ENCODE measurements around the gene PTPRC. TPM values are rescaled to one million over a fixed set of nuclear protein-coding genes. Genes with fewer than 3 reads are reported as not detected.
A peak's percentile ranks its signal among the peaks of the same experiment; 100 is the strongest.

PTPRC gene
- total RNA-seq, 1 experiment from 2014 or later = not detected

DNA sequence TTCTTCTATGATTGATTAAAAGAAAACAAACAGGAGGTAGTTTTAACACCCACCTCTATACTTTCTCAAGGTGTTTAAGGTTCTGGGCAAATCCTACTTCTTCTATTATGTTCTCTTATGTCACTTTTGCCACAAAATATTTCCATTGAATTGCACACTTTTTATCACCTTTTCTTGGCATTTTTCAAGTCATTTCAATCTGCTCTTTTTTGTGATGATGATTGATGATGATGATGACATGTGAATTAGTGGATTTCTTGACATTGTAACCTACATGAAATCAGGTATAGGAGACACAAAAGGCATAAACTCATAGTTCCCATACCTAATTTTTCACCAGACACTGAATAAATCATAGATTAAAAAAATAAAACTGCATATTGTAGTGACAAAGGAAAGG lies 4.1 kb downstream of the PTPRC start:
- DNase-seq (ENCODE audit: low read depth) = no peak

DNA sequence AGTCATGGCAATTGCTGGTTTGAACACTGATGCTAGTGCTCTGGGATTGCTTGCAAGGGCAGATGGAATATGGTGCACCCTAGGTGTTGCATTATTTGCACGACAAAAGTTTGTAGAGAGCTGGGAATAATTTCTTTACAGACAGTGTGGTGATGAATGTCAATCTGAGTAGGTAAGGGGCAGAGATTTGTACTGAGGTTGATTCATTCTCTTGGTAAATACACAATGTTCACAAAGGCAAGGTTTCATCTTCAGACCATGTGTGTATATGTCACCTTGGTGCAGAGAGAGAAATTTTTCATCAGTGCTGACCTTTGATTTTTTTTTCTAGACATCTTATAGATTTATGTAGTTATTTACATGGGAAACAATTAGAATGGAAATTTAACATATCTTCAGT lies 5.0 kb downstream of the PTPRC start:
- DNase-seq (ENCODE audit: low read depth) = no peak

DNA sequence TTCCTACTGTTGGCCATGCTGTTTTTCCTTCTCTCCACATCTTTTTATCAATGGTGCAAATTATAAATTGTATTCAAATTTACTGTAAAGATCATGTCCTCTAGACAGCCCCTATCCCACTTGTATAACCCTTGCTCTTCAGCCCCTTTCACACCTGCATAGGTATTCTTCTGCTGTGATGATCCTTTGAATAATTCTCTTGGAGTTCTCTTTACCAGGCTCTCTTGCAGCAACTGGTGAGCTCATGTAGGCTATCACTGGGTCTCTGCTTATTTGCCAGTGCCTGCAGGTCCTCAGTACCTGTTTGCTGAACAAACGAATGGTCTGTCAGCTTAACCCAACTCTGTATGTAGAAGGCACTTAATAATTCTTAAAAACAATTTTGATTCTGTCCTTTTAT lies 8.2 kb downstream of the PTPRC start:
- no peak for DNase-seq (ENCODE audit: low read depth)

DNA sequence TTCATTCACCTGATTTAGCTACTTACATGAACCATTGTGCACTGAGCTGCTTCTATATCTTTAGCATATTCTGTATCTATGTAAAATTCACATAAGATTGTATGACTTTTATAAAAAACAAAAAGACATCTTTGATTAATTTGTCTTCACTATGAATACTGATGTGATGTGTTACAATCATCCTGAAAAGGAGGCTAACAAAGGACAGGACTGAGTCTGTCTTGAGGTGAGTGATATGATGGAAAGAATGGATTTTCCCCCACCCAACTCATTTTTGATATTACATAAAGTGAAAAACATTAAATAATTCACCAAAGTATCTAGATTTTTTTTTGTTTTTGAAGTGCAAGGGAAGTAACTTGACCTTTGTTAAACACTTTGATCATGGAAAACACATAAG lies 9.8 kb downstream of the PTPRC start:
- no peak for DNase-seq (ENCODE audit: low read depth)

DNA sequence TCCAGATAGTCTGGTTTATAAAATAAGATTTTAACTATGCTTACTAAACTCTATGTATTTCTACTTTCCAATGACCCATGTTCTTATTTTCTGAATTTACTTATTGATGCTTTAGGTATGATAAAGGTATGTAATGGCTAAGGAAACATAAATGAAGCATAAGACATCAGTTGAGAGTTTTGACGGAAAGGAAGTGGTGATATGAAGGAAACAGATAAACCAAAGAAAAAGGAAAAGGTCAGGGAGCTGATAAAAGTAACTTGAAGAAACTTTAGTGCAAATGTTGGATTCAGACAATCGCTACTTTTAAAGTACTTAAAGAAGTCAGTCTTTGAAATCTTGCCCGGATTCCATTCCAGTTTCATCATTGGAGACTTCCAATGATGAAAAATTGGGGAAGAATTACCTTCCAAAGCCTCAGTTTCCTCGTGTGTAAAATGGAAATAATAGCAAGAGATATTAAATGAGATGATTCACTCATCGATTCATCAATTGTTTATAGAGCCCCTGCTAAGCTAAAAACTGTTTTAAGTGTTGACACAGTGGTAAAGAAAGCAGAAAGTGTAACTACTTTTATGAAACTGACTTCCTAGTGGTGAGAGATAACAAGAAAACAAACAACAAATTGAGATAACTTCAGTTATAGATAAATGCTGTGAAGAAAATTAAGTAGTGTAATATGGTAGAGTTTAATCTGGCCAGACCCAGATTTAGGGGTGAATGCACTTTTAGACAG lies 10.6 kb downstream of the PTPRC start:
- DNase-seq (ENCODE audit: low read depth) = no peak

DNA sequence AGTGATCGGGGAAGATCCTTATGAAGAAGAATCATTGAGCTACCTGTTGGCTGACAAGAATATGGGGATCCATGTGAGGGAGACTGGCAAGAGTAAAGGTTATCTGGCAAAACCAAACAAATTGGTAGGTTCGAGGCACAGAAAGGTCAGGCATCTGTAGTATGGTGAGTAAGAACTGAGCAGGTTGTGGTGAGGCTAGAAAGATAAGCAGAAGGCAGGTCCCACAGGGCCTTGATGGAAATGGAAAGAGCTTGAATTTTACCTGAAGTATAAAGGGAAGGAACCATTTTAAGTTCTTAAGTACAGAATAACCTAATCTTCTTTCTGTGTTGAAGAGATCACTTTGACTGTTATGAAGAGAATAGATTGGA lies 11.1 kb downstream of the PTPRC start:
- DNase-seq (ENCODE audit: low read depth) = no peak

DNA sequence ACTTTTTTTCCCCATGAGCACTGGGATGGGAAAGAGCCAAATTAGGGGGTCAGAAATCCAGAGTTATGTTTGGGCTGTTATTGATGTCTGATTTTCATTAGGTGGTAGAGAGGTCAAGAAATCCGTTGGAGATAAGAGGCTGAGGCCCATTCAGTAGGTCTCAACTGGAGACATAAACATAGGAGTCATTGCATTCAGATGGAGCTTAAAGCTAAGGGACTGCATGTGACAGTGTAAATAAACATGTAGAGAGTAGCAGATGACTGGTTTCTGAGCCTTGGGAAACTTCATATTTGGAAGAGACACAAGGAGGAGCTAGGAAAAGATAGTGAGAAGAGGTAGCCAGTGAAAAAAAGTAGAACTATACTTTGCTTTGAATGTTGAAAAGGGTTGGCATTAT lies 11.7 kb downstream of the PTPRC start:
- no peak for DNase-seq (ENCODE audit: low read depth)

DNA sequence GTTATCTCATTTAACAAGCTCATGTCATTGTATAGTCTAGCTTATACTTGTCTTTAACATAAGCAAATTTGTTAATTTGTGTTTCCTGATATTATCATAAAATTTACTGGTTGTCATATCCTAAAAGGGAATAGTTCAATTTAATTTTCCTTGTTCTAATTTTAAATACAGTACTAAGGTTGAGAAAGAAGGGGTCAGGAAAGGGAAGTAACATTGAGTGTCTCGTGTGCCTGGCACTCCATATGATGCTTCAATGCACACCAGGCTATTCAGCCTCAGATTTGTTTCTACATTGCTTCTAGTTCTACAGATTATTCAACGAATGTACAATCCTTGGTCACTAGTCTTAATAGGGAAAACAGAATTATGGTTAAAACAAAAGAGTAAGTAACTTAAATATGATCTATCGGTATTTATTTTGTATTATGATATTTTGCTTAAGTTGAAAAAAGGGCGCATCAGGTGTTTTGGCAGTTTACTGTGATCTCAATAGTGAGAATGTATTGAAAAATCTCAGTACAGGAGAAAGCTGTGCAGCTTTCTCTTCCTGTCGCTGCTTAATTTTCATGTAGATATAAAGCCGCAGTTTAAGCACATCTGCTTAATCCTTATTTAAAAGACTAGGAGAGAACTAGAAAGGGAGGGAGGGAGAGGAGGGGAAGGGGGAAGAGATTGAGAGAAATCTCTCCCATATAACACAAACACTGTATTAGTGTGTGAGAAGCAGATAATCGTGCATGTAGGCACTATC lies 13.0 kb downstream of the PTPRC start:
- DNase-seq (ENCODE audit: low read depth) = no peak

DNA sequence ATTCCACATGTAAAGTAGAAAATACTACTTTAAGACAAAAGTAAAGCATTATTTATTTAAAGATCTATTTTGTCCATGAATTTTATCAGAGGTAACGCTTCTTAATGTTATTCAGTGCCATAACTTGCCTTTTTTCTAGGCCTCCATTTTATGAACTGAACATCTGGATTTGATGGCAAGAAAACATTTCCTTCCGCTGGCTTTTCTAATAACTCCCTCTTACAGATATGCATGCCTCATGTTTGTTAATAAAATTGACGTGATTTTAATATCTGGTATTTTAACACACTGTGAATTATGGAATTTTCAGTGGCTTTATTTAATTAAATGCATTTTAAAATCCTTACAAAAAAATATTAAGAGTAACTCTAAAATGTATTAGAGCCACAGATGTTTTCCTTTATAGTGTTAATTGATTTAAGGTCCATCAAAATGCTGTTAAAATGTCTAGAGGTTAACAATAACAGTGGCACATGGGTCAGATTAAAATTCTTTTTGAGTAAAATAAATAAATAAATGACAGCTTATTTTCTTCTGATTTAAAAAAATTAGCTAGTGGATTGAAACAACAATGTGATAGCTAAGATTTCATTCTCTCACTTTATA lies 15.1 kb downstream of the PTPRC start:
- DNase-seq (ENCODE audit: low read depth) = no peak

DNA sequence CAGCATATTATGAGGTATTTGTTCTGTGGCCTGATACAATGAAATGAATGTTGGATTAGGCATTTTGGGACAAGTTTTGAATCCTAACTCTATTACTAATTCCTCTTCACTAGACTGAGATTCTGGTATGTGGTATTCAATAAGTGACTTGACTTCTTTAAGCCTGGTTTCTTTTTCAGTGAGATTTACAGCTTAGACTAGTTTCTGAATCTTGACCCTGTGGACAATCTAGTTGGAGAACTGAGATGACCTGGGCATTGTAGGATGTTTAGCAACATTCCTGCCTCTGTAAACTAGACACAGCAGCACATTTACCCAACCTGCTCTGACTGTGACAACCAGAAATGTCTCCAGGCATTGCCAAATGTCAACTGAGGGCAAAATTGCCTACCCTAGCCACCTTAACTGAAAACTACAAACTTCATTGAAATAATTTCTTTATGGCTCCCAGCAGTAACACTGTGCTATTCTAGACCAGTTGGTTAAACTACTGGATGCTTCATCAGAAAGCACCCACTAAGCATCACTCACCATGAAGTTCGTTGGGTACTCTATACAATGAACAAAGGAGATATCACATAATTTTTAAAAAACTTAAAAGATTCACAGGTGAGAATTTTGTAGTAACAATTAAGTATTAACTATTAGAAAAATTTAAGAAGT lies 16.8 kb downstream of the PTPRC start:
- DNase-seq (ENCODE audit: low read depth) = no peak

DNA sequence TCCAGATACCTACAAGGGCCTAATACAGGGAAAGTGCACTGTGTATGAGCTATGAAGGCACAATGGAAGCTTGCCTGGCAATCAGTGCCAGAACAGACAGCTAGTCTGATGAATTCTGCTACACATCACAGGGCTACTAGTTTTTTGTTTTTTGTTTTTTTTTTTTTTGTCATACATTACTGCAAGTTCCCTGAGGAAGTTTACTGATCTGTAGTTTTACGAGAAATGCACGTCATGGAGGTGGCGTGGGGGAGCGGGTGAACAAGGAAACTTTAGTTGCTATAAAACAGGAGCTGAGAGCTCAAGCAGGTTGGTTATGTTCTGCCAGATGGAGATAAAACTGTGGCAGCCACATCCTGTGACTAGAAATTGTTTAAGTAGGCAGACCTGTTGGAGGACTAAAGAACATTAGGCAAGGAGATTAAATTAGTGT lies 17.7 kb downstream of the PTPRC start:
- DNase-seq (ENCODE audit: low read depth) = peak; percentile 22

DNA sequence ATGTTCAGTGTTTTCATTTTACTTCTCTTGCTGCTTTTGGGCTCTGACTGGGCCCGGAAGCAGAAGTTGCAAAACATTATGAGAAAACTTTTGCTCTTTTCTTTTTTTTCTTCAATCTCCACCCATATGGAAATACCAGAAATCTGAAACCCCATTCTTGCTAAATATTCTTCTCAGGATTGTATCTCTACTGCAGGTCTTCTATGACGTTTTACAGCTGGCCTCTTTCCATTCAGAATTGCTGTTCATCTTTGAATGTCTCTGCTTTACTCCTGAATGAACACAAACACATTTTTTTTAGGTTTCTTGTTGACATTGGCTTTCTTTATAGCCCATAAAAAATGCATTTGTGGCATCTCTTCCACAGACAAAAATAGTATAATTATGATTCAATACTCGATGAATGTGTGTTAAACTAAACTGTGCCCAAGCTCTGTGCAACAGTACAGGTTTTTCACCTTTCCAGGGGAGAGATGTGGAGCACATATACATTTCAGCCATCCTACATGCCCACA lies 18.8 kb downstream of the PTPRC start:
- peak; percentile 59 for DNase-seq (ENCODE audit: low read depth)

DNA sequence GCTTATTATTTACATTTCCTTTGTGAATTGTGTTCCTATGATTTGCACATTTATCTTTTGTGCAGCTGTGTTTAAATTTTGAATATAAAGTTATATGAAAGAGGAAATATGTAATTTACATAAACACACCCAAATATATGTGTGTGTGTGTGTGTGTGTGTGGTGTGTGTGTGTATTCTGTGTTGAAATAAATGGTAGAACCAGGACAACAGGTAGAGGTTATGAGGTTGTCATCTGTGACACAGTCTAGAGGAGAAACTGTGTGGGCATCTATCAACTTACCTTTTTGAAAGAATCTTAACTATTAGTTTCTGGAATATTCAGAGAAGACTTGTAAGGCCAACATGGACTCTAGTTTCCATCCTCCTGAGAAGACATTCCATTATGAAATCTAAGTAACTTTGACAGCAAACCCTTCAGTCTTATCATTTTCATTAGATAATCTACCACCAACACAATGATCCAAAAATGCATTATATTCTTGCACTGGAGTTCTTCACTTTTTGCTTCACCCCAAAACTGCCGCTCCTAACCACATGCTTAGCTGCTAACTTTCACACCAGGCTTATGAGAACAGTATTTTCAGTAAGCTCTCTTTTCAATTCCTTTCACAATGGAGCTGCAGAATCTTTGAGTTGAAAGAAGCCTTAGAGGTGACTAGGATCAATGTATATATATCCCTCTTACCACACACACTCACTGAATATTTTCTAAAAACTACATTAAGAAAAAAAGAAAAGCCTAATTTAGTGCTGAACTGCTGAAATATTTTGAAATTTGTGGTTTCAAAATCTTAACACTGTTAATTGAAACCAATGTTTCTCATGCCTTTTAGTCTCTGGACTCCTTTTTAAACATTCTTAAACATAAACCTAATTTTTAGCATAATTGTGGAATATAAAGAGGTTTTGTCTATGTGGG lies 21.8 kb downstream of the PTPRC start:
- DNase-seq (ENCODE audit: low read depth) = no peak

DNA sequence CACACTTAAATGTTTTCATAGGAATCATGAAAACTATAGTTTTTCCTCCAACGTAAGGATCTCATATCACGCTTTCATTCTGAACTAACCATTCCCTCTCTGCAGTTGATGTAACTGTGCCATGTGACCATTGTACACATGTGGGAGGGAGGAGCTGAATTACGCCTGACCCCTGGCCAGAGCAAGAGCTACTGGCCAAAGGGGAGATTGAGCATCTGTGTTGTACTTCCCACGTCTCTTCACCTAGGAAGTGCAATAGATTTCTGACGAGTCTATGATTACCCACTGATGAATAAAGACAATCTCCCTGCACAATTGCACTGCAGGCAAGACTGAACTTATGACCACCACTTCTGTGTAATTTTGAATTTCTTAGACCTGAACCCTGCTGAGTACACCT lies 24.0 kb downstream of the PTPRC start:
- no peak for DNase-seq (ENCODE audit: low read depth)

DNA sequence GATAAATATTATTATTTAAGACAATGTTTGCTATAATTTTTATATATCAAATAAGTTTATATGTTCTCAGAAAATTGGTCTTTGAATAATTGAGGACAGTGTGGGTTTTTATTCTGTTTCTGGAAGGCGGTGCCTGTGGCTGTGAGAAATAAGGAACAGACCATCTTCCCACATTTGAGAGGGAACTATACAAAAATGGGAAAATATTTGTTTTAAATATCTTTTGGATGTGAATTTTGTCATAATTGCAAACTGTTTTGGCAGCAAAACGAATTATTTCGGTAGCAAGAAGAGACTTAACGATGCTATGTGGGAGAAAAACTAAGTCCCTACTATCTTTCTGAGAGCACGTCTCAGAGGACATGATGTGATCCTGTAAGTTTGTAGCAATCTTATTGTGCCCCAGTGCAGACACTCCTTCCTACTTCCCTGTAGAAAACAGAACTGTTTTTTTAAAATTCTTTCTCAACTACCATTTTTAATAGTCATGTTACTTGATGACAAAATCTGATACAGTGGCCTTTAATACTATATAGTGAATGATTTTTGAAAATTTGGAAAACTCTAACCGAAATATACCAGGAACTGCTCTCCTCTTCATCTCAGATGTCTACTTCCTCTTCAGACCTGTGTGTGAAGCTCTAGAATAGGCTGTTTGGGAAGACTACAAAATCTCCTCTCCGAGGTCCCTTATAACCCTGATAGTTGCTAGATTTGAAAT lies 25.4 kb downstream of the PTPRC start:
- no peak for DNase-seq (ENCODE audit: low read depth)

DNA sequence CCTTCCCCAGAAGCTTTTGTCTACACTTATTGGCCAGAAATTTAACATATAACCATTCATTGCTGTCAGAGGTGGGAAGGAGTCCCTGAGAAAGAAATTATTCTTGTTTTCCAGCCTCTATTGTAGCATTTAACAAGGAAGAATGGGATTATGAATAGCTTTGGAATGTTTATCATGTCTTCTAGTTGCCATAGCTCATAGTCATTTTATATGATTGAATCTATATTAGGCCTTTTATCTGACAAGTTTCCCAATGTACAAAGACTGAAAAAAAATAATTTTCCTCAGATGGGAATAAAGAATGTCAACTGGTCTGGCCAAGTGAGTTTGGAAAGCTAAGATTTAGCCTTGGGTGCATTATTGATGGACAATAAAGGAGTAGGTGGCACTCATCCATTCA lies 28.3 kb downstream of the PTPRC start:
- DNase-seq (ENCODE audit: low read depth) = no peak

DNA sequence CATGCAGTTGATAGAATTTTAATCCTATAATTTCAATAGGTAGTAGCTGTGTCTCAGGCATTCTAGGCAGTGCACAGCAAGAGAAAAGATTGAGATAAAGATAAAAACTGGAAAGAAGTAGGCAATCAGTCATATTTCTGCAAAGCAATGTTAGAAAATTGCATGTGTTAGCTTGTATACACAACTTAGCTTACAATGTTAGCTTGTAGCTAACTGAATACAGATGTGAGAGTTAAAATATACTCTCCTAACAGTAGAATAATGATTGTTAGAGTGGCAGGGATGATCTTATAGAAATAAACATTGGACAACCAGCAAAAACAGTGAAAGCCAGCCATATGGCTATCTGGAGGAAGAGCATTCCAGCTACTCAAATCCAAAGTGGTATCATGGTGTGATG lies 29.0 kb downstream of the PTPRC start:
- DNase-seq (ENCODE audit: low read depth) = no peak

DNA sequence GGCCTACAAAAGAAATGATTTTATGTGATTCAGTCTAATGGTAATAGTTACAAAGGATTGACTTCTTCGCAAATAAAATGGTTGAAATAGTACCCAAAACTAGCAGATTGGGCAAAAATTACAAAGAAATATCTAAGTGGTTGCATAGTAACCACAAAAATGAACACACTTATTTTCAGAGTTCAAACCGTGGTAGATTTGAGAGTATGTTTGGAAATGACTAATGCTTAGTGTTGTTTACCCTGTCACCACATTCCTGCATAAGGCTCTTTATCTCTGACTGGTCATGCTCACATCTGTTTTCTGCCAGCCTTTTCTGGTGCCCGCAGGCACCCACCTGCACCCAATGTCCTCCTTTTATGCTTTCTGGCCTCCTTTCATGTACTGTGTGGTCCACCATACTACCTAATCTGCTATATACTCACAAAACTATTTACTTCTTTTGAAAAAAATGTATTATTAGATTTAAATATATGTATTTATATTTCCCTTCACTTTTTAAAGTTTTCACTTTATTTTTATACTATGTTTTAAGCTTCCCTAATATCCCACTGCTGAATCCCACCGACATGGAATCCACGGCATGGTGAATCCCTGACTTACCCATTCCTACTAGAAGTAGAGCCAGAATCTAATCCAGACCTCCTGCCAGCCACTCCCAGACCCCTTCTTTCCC lies 30.3 kb downstream of the PTPRC start:
- peak; percentile 88 for DNase-seq (ENCODE audit: low read depth)

DNA sequence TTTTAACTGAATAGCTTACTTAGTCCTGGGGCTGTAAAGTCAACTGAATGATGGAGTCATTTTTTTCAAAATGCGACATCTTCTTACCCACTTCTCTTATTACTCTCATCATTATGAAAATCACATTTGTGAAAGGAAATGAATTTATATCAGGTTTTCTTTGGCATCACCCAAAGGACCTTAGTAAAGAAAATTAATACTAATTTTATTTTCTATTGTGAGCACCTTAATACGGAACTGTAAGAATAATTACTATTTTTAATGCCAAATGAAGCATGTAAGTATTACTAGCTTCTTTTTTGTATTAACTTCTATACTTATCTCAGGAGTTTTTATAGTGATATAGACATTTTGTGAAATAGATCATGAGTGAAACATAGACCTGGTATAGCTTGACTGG lies 30.9 kb downstream of the PTPRC start:
- no peak for DNase-seq (ENCODE audit: low read depth)

DNA sequence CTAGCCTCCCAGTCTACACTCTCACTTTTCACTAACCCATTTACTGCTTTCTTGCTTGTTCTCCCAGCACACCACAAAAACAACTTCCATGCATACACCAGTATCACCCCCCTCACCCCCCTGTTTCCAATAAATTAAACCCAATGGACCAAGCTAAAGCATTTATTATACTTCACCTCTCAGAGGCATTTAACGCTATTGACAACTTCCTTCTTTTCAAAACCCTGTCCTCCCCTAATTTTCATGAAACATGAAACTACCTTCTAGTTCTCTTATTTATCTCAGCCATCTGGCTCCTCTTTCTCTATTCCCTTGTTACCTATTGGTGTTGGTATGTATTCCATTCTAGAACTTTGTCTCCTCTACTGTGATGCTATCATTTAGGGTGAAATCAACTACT lies 32.3 kb downstream of the PTPRC start:
- DNase-seq (ENCODE audit: low read depth) = no peak

All from Daoy (cell line).